Calu3 (cell line): Measurements from ENCODE around the gene C1QTNF9. TPM values are rescaled to one million over a fixed set of nuclear protein-coding genes. Genes with fewer than 3 reads are reported as not detected.
"Not testable (repeated sequence)": the region's sequence is repeated elsewhere in the genome, so short reads cannot be mapped to it uniquely, and the experiment has no call there.

Experiments
- BruUV-seq: library from RNA; stranded (reverse); fragments of 400-500 nt; replicated peaks from 2 replicates; lab custom pipeline; 2021; lab: Mats Ljungman, UMichigan
- CTCF ChIA-PET: fragments of 300-600 bp; sonication (Branson Sonifier 250); formaldehyde crosslinking; loops from one replicate; lab custom pipeline; 2022; ENCODE audit warnings: antibody characterized with exemption; lab: Charles Lee
- DNase-seq: peaks from one replicate; pipeline ENCODE4 v3.0.0; 2022
- H3K27ac Mint-ChIP-seq: one replicate; pipeline ENCODE4 v1.8.0; 2022; ENCODE audit warnings: mixed read lengths; ENCODE audit not compliant: unreplicated experiment
- H3K27me3 Mint-ChIP-seq: one replicate; pipeline ENCODE4 v1.8.0; 2022; ENCODE audit warnings: mixed read lengths; ENCODE audit not compliant: unreplicated experiment
- H3K36me3 Mint-ChIP-seq: one replicate; pipeline ENCODE4 v1.8.0; 2022; ENCODE audit warnings: mild to moderate bottlenecking, moderate library complexity, mixed read lengths; ENCODE audit not compliant: insufficient read depth, unreplicated experiment
- H3K4me1 Mint-ChIP-seq: one replicate; pipeline ENCODE4 v1.8.0; 2022; ENCODE audit warnings: mild to moderate bottlenecking, low read depth, mixed read lengths; ENCODE audit not compliant: unreplicated experiment
- H3K4me3 Mint-ChIP-seq: one replicate; pipeline ENCODE4 v1.8.0; 2022; ENCODE audit warnings: mild to moderate bottlenecking, low read depth, moderate library complexity, mixed read lengths; ENCODE audit not compliant: unreplicated experiment
- H3K9me3 Mint-ChIP-seq: one replicate; pipeline ENCODE4 v1.8.0; 2022; ENCODE audit warnings: low read depth, mixed read lengths; ENCODE audit not compliant: unreplicated experiment
- CTCF ChIP-seq: fragments of 200-600 bp; IDR thresholded peaks from one replicate; pipeline ENCODE4 v1.8.0; 2022; ENCODE audit warnings: antibody characterized with exemption; ENCODE audit not compliant: unreplicated experiment
- intact Hi-C: fragments of 100-400 bp; cut with micrococcal nuclease; formaldehyde crosslinking; loops from one replicate; pipeline ENCODE4 v1.10.0; 2022; ENCODE audit not compliant: unreplicated experiment
- total RNA-seq: library from RNA; stranded (reverse); gene quantifications from 2 replicates; pipeline ENCODE4 v1.2.3, GENCODE V29; 2022

C1QTNF9 gene
- total RNA-seq, 1 experiment from 2014 or later: not detected

GRCh38 chr13:24348797-24349515, 39.6 kb downstream of the C1QTNF9 start:
- intact Hi-C loops: no loop called here
- peak; percentile 69 for DNase-seq
- H3K4me1 Mint-ChIP-seq: peaks cover 25% of the 10 kb centered on the region
- H3K36me3 Mint-ChIP-seq: peaks cover 3% of the 10 kb centered on the region
- peak overlapping the region; percentile 58 for H3K4me3 Mint-ChIP-seq
- peak overlapping the region; percentile 100 for H3K27ac Mint-ChIP-seq
- H3K27me3 Mint-ChIP-seq: no peaks in the 10 kb centered on the region
- no peak for TF ChIP-seq CTCF
- no peaks in the 10 kb centered on the region for H3K9me3 Mint-ChIP-seq
- no TSS peak for BruUV-seq
- CTCF ChIA-PET: no interaction called here

- CTCF ChIA-PET, H3K4me3 Mint-ChIP-seq, H3K36me3 Mint-ChIP-seq, intact Hi-C loops, DNase-seq, H3K27me3 Mint-ChIP-seq, BruUV-seq, H3K9me3 Mint-ChIP-seq: not testable (repeated sequence)
- Mint-ChIP-seq H3K27ac (peak overlapping the region; percentile 100), H3K4me1 (peaks cover 25% of the 10 kb centered on the region)
Observed at GRCh38 chr13:24349778-24350664, 40.6 kb downstream of the C1QTNF9 start.

- no peak overlapping the region for H3K27ac Mint-ChIP-seq
- intact Hi-C loops: no loop called here
- no peaks in the 10 kb centered on the region for H3K9me3 Mint-ChIP-seq
- BruUV-seq: no TSS peak
- CTCF ChIA-PET: no interaction called here
- no peak overlapping the region for H3K4me3 Mint-ChIP-seq
- no peak for TF ChIP-seq CTCF
- H3K4me1 Mint-ChIP-seq: peaks cover 25% of the 10 kb centered on the region
- H3K27me3 Mint-ChIP-seq: no peaks in the 10 kb centered on the region
- peaks cover 3% of the 10 kb centered on the region for H3K36me3 Mint-ChIP-seq
- DNase-seq: no peak
Observed at GRCh38 chr13:24351423-24351822, 42.0 kb downstream of the C1QTNF9 start.

GRCh38 chr13:24353736-24354135, 44.4 kb downstream of the C1QTNF9 start:
- H3K4me3 Mint-ChIP-seq: no peak overlapping the region
- H3K9me3 Mint-ChIP-seq: no peaks in the 10 kb centered on the region
- no TSS peak for BruUV-seq
- no peak overlapping the region for H3K27ac Mint-ChIP-seq
- no peak for DNase-seq
- peaks cover 19% of the 10 kb centered on the region for H3K4me1 Mint-ChIP-seq
- no peak for TF ChIP-seq CTCF
- no peaks in the 10 kb centered on the region for H3K27me3 Mint-ChIP-seq
- H3K36me3 Mint-ChIP-seq: peaks cover under 1% of the 10 kb centered on the region
- intact Hi-C loops: no loop called here
- CTCF ChIA-PET: no interaction called here
